Uterus (tissue), 4 donors: ENCODE results near the gene ZNF22. TPM values are rescaled to one million over a fixed set of nuclear protein-coding genes. Genes with fewer than 3 reads are reported as not detected.

Experiments
- DNase-seq, 2 donors: peaks; one replicate each; pipeline ENCODE4 v3.0.0-alpha.2; 2019 to 2020
- H3K27ac ChIP-seq, 2 donors: fragments of 200-600 bp; sonication (generic); 1 replicate in 1 of 2; 2 replicates in 1 of 2; pipeline ENCODE4 v1.5.1; 2016 to 2018
- H3K27me3 ChIP-seq, 2 donors: fragments of 200-600 bp; sonication (generic); one replicate each; pipeline ENCODE4 v1.5.1; 2018 to 2019; ENCODE audit warnings: control low read depth in 1 of 2
- H3K36me3 ChIP-seq, 2 donors: fragments of 200-600 bp; sonication (generic); one replicate each; pipeline ENCODE4 v1.5.1; 2019; ENCODE audit warnings: control low read depth in 1 of 2
- H3K4me1 ChIP-seq, 2 donors: fragments of 200-600 bp; sonication (generic); one replicate each; pipeline ENCODE4 v1.5.1; 2018 to 2019; ENCODE audit warnings: control low read depth in 1 of 2
- H3K4me3 ChIP-seq, 2 donors: fragments of 200-600 bp; sonication (generic); 1 replicate in 1 of 2; 2 replicates in 1 of 2; pipeline ENCODE4 v1.5.1; 2018 to 2019; ENCODE audit warnings: mild to moderate bottlenecking in 1 of 2
- H3K9me3 ChIP-seq, 2 donors: fragments of 200-600 bp; sonication (generic); one replicate each; pipeline ENCODE4 v1.5.1; 2019; ENCODE audit warnings: control low read depth in 1 of 2
- CTCF ChIP-seq, 4 experiments: fragments of 200-600 bp in 2 of 4; fragments of 450-650 bp in 2 of 4; sonication (generic) in 2 of 4; IDR thresholded peaks; one replicate each; pipeline ENCODE4 v1.5.1; 2016 to 2019; ENCODE audit warnings: antibody characterized with exemption in 4 of 4, mild to moderate bottlenecking in 2 of 4, moderate library complexity in 1 of 4
- POLR2A ChIP-seq, 2 donors: fragments of 450-650 bp; IDR thresholded peaks; one replicate each; pipeline ENCODE4 v1.6.1; 2016; ENCODE audit warnings: antibody characterized with exemption in 2 of 2, mild to moderate bottlenecking in 1 of 2, moderate library complexity in 1 of 2
- intact Hi-C: fragments of 100-400 bp; cut with DNase I; formaldehyde crosslinking; loops from one replicate; pipeline ENCODE4 v1.15.1; 2023; ENCODE audit warnings: low total_unique reads
- total RNA-seq, 4 donors: library from RNA; depleted of rRNA in 3 of 4; stranded (reverse); fragments of >200 nt in 3 of 4; gene quantifications; one replicate each; pipeline versions ENCODE4 v1.1.0 to v1.2.4, GENCODE V29; 2014 to 2023
- donor health status: DM: yes; HTN: yes; CAD: no.

ZNF22 gene
- total RNA-seq, 4 donors from 2014 or later, result 20.7 to 78.1 (median 34.6) TPM

- Histone ChIP-seq H3K4me3 (no peak overlapping the region), H3K27me3 (no peaks in the 10 kb centered on the region), H3K36me3 (no peaks in the 10 kb centered on the region), H3K27ac (no peak overlapping the region), H3K4me1 (peaks cover 5 to 9% of the 10 kb centered on the region in 2 donors), H3K9me3 (no peaks in the 10 kb centered on the region)
- TF ChIP-seq POLR2A (IDR thresholded peaks at IDR 0.05), result no peak
- no peak for TF ChIP-seq CTCF (IDR thresholded peaks at IDR 0.05)
- intact Hi-C loops, result no loop called here
- DNase-seq, result peak in 1 of 2 donors; percentile 11
These were observed 16.8 kb upstream of the ZNF22 start for GRCh38 chr10:44983895-44984278.

- TF ChIP-seq CTCF (IDR thresholded peaks at IDR 0.05) (no peak), POLR2A (IDR thresholded peaks at IDR 0.05) (no peak)
- Histone ChIP-seq H3K36me3 (no peaks in the 10 kb centered on the region), H3K9me3 (no peaks in the 10 kb centered on the region), H3K27ac (no peak overlapping the region), H3K4me3 (no peak overlapping the region), H3K4me1 (peaks cover 1 to 5% of the 10 kb centered on the region in 2 donors), H3K27me3 (no peaks in the 10 kb centered on the region)
- no peak for DNase-seq
- intact Hi-C loops, result no loop called here
These were observed 16.0 kb upstream of the ZNF22 start for GRCh38 chr10:44984671-44985101.

- Histone ChIP-seq H3K4me3 (no peak overlapping the region), H3K36me3 (no peaks in the 10 kb centered on the region), H3K27me3 (no peaks in the 10 kb centered on the region), H3K9me3 (no peaks in the 10 kb centered on the region), H3K27ac (peak overlapping the region in 1 of 2 donors; percentile 16), H3K4me1 (peaks cover 0 to 5% of the 10 kb centered on the region in 2 donors)
- intact Hi-C loops, result no loop called here
- DNase-seq, result peak in 1 of 2 donors; percentile 14
- TF ChIP-seq POLR2A (IDR thresholded peaks at IDR 0.05) (no peak), CTCF (IDR thresholded peaks at IDR 0.05) (no peak)
These were observed 15.5 kb upstream of the ZNF22 start for GRCh38 chr10:44985175-44985681.

GRCh38 chr10:44986179-44986578 is 14.5 kb upstream of the ZNF22 start:
- Histone ChIP-seq H3K36me3 (no peaks in the 10 kb centered on the region), H3K4me1 (no peaks in the 10 kb centered on the region)
- intact Hi-C loops, result no loop called here

GRCh38 chr10:44986670-44987069 is 14.1 kb upstream of the ZNF22 start:
- H3K4me1 ChIP-seq, result no peaks in the 10 kb centered on the region
- TF ChIP-seq POLR2A (IDR thresholded peaks at IDR 0.05) (no peak), CTCF (IDR thresholded peaks at IDR 0.05) (no peak)
- DNase-seq, result no peak

More at GRCh38 chr10:44986179-44986578, 14.5 kb upstream of the ZNF22 start:
- H3K27me3 ChIP-seq, result no peaks in the 10 kb centered on the region
- no peaks in the 10 kb centered on the region for H3K9me3 ChIP-seq
- DNase-seq, result peak in 1 of 2 donors; percentile 4
- TF ChIP-seq POLR2A (IDR thresholded peaks at IDR 0.05), result no peak
- no peak for TF ChIP-seq CTCF (IDR thresholded peaks at IDR 0.05)
- no peak overlapping the region for H3K4me3 ChIP-seq
- peak overlapping the region in 1 of 2 donors; percentile 16 for H3K27ac ChIP-seq

More at GRCh38 chr10:44986670-44987069, 14.1 kb upstream of the ZNF22 start:
- Histone ChIP-seq H3K4me3 (no peak overlapping the region), H3K27ac (peak overlapping the region in 1 of 2 donors; percentile 36), H3K9me3 (no peaks in the 10 kb centered on the region), H3K27me3 (no peaks in the 10 kb centered on the region), H3K36me3 (no peaks in the 10 kb centered on the region)
- intact Hi-C loops, result no loop called here
